Transverse colon (tissue), 4 donors: ENCODE measurements around the gene IL17B.

ENCODE experiments used
- EP300 ChIP-seq: sonication (generic); formaldehyde crosslinking; IDR thresholded peaks from one replicate; pipeline ENCODE4 v1.6.1; 2017; ENCODE audit warnings: antibody characterized with exemption, low read depth
- POLR2A ChIP-seq: fragments of 450-650 bp; IDR thresholded peaks from one replicate; pipeline ENCODE4 v1.6.1; 2016; ENCODE audit warnings: antibody characterized with exemption, mild to moderate bottlenecking, moderate library complexity
- POLR2AphosphoS5 ChIP-seq, 3 donors: sonication (generic); formaldehyde crosslinking; IDR thresholded peaks; one replicate each; pipeline ENCODE4 v1.6.1; 2016; ENCODE audit warnings: antibody characterized with exemption in 3 of 3
- TF ChIP-seq, protein P1 (sequence below), 5 experiments: fragments of 200-600 bp in 3 of 5; fragments of 450-650 bp in 2 of 5; sonication (generic) in 3 of 5; IDR thresholded peaks; 1 replicate in 2 of 5; 2 replicates in 3 of 5; pipeline ENCODE4 v1.5.1; 2016 to 2017; ENCODE audit warnings: antibody characterized with exemption in 5 of 5, inconsistent platforms in 3 of 5, mild to moderate bottlenecking in 2 of 5, moderate library complexity in 1 of 5

DNA sequence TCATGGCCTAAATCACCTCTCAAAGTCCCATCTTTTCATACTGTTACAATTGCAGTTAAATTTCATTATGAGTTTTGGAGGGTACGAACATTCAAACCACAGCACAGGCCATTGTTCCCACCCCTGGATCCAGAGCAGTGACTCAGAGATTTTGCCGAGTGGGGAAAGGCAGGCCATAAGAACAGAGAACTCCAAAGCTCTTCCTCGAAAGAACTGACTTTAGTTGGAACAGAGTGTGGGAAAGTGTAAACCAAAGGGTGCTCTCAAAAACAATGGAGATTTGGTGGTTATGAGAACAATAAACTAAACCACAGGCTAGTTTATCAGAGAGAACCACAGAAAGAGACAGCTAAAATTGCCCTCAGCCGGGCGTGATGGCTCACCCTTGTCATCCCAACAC is 53.2 kb downstream of the IL17B start:
- TF ChIP-seq, protein P1, sequence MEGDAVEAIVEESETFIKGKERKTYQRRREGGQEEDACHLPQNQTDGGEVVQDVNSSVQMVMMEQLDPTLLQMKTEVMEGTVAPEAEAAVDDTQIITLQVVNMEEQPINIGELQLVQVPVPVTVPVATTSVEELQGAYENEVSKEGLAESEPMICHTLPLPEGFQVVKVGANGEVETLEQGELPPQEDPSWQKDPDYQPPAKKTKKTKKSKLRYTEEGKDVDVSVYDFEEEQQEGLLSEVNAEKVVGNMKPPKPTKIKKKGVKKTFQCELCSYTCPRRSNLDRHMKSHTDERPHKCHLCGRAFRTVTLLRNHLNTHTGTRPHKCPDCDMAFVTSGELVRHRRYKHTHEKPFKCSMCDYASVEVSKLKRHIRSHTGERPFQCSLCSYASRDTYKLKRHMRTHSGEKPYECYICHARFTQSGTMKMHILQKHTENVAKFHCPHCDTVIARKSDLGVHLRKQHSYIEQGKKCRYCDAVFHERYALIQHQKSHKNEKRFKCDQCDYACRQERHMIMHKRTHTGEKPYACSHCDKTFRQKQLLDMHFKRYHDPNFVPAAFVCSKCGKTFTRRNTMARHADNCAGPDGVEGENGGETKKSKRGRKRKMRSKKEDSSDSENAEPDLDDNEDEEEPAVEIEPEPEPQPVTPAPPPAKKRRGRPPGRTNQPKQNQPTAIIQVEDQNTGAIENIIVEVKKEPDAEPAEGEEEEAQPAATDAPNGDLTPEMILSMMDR (IDR thresholded peaks at IDR 0.05): no peak
- TF ChIP-seq POLR2A: no peak
- TF ChIP-seq POLR2AphosphoS5 (IDR thresholded peaks at IDR 0.05): no peak
- no peak for TF ChIP-seq EP300
